ENCODE results near the gene FRA10AC1. TPM values are rescaled to one million over a fixed set of nuclear protein-coding genes. Genes with fewer than 3 reads are reported as not detected.

FRA10AC1 gene, protein sequence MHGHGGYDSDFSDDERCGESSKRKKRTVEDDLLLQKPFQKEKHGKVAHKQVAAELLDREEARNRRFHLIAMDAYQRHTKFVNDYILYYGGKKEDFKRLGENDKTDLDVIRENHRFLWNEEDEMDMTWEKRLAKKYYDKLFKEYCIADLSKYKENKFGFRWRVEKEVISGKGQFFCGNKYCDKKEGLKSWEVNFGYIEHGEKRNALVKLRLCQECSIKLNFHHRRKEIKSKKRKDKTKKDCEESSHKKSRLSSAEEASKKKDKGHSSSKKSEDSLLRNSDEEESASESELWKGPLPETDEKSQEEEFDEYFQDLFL
- 5.1 to 5.8 TPM (median 5.4 TPM) in 5 replicates for total RNA-seq (2022; extraction: Qiagen RNA extraction)

GRCh38 chr10:93702210-93703001, at the start of gene FRA10AC1:
TSS of gene FRA10AC1 (minus strand) at chr10:93702592. CDS start at chr10:93700106, 2,486 bp downstream.

Other genes with a start within 250 kb of the FRA10AC1 start
- gene MYOF, start 220.3 kb downstream of the FRA10AC1 start, total RNA-seq (2022; extraction: Qiagen RNA extraction), result 197 to 278 TPM (median 249 TPM) in 5 replicates
- 61.0 to 73.3 TPM (median 70.6 TPM) in 5 replicates for gene CEP55, start 206.0 kb downstream of the FRA10AC1 start, total RNA-seq (2022; extraction: Qiagen RNA extraction)
- gene FFAR4, start 135.9 kb downstream of the FRA10AC1 start, total RNA-seq (2022; extraction: Qiagen RNA extraction), result 0.06 to 0.13 TPM (median 0.09 TPM) in 5 replicates
- gene RBP4, start 101.4 kb downstream of the FRA10AC1 start, total RNA-seq (2022; extraction: Qiagen RNA extraction), result 4.9 to 13.0 TPM (median 9.9 TPM) in 5 replicates
- gene PDE6C, start 90.1 kb downstream of the FRA10AC1 start, total RNA-seq (2022; extraction: Qiagen RNA extraction), result not detected in 5 replicates
- gene LGI1, start 55.3 kb upstream of the FRA10AC1 start, total RNA-seq (2022; extraction: Qiagen RNA extraction), result not detected in 5 replicates
- gene SLC35G1, start 191.4 kb upstream of the FRA10AC1 start, total RNA-seq (2022; extraction: Qiagen RNA extraction), result 7.9 to 8.8 TPM (median 8.2 TPM) in 5 replicates